ENCODE results near the gene FOCAD.
A peak's percentile ranks its signal among the peaks of the same experiment; 100 is the strongest.

FOCAD gene

DNA sequence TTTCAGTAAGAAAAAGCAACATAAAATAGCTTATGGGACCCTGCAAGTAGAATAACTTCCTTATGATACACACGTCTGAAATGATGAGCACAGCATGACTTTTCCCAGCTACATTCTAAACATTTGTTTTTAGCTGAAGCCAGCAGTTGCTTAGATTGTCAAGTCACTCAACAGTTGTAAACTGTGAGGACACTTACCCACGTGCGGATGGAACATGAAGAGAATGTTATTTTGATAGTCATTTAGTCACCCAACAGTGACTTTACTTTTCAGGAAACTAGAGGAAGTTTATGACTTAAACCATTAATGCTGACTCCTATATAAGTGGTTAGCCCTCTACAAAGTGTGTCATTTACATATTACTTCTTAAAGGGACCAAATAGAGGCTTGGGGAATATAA lies 344.4 kb downstream of the FOCAD start:
- Histone ChIP-seq H3K4me3 (ENCODE audit: low read length) (no peak overlapping the region), H3K9me2 (replicated peaks; ENCODE audit: control insufficient read depth, low read length) (no peaks in the 10 kb centered on the region), H3F3A (ENCODE audit: control insufficient read depth, insufficient read depth) (no peaks in the 10 kb centered on the region), H3K27ac (ENCODE audit: low read depth, low read length) (no peak overlapping the region), H3K27me3 (ENCODE audit: control insufficient read depth, low read length) (no peaks in the 10 kb centered on the region), H3K4me2 (ENCODE audit: low read length) (no peak overlapping the region), H3K4me1 (ENCODE audit: control insufficient read depth, low read length) (peaks cover 23% of the 10 kb centered on the region), H3K9me3 (ENCODE audit: control insufficient read depth, insufficient read depth, low read length) (no peaks in the 10 kb centered on the region), H4K20me1 (ENCODE audit: control insufficient read depth, insufficient read depth, low read depth, low read length) (no peaks in the 10 kb centered on the region), H3K79me2 (ENCODE audit: control insufficient read depth, low read length) (no peaks in the 10 kb centered on the region), H3K36me3 (ENCODE audit: control insufficient read depth, low read length) (no peaks in the 10 kb centered on the region)
- TF ChIP-seq, protein P1, sequence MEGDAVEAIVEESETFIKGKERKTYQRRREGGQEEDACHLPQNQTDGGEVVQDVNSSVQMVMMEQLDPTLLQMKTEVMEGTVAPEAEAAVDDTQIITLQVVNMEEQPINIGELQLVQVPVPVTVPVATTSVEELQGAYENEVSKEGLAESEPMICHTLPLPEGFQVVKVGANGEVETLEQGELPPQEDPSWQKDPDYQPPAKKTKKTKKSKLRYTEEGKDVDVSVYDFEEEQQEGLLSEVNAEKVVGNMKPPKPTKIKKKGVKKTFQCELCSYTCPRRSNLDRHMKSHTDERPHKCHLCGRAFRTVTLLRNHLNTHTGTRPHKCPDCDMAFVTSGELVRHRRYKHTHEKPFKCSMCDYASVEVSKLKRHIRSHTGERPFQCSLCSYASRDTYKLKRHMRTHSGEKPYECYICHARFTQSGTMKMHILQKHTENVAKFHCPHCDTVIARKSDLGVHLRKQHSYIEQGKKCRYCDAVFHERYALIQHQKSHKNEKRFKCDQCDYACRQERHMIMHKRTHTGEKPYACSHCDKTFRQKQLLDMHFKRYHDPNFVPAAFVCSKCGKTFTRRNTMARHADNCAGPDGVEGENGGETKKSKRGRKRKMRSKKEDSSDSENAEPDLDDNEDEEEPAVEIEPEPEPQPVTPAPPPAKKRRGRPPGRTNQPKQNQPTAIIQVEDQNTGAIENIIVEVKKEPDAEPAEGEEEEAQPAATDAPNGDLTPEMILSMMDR (IDR thresholded peaks at IDR 0.05; ENCODE audit: low read depth, low read length, poor library complexity, severe bottlenecking) = no peak
- no peak for TF ChIP-seq EZH2phosphoT487 (IDR thresholded peaks at IDR 0.05; ENCODE audit: borderline replicate concordance, low read length)

DNA sequence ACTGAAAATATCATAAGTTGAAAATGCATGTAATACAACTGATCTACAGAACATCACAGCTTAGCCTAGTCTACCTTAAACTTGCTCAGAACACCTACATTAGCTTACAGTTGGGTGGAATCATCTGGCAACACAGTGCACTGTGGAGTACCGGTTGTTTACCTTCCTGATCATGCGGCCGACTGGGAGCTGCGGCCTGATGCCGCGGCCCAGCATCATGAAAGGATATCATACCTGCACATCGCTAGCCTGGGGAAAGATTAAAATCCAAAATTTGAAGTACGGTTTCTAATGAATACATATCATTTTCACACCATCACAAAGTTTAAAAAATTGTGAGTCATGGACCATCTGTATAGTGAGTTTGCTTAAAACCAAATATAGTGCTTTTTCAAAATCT lies 345.6 kb downstream of the FOCAD start:
- Histone ChIP-seq H3K4me3 (ENCODE audit: low read length) (no peak overlapping the region), H3F3A (ENCODE audit: control insufficient read depth, insufficient read depth) (no peaks in the 10 kb centered on the region), H3K27me3 (ENCODE audit: control insufficient read depth, low read length) (no peaks in the 10 kb centered on the region), H3K9me3 (ENCODE audit: control insufficient read depth, insufficient read depth, low read length) (no peaks in the 10 kb centered on the region), H3K36me3 (ENCODE audit: control insufficient read depth, low read length) (no peaks in the 10 kb centered on the region), H3K9me2 (replicated peaks; ENCODE audit: control insufficient read depth, low read length) (no peaks in the 10 kb centered on the region), H4K20me1 (ENCODE audit: control insufficient read depth, insufficient read depth, low read depth, low read length) (no peaks in the 10 kb centered on the region), H3K27ac (ENCODE audit: low read depth, low read length) (no peak overlapping the region), H3K4me1 (ENCODE audit: control insufficient read depth, low read length) (peaks cover 23% of the 10 kb centered on the region), H3K4me2 (ENCODE audit: low read length) (no peak overlapping the region), H3K79me2 (ENCODE audit: control insufficient read depth, low read length) (no peaks in the 10 kb centered on the region)
- TF ChIP-seq EZH2phosphoT487 (IDR thresholded peaks at IDR 0.05; ENCODE audit: borderline replicate concordance, low read length) = no peak
- TF ChIP-seq, protein P1 (IDR thresholded peaks at IDR 0.05; ENCODE audit: low read depth, low read length, poor library complexity, severe bottlenecking) = no peak

GRCh38 chr9:21030389-21031035 lies 346.5 kb downstream of the FOCAD start:
- peak overlapping the region; percentile 66 for H3K4me2 ChIP-seq (ENCODE audit: low read length)
- no peak overlapping the region for H3K27ac ChIP-seq (ENCODE audit: low read depth, low read length)
- H3K4me1 ChIP-seq (ENCODE audit: control insufficient read depth, low read length) = peaks cover 23% of the 10 kb centered on the region
- no peaks in the 10 kb centered on the region for H3K27me3 ChIP-seq (ENCODE audit: control insufficient read depth, low read length)
- no peak for TF ChIP-seq EZH2phosphoT487 (IDR thresholded peaks at IDR 0.05; ENCODE audit: borderline replicate concordance, low read length)
- TF ChIP-seq, protein P1 (IDR thresholded peaks at IDR 0.05; ENCODE audit: low read depth, low read length, poor library complexity, severe bottlenecking) = no peak
- H3K9me2 ChIP-seq (replicated peaks; ENCODE audit: control insufficient read depth, low read length) = no peaks in the 10 kb centered on the region
- no peaks in the 10 kb centered on the region for H3K36me3 ChIP-seq (ENCODE audit: control insufficient read depth, low read length)
- H3K4me3 ChIP-seq (ENCODE audit: low read length) = peak overlapping the region; percentile 66
- no peaks in the 10 kb centered on the region for H3K79me2 ChIP-seq (ENCODE audit: control insufficient read depth, low read length)
- no peaks in the 10 kb centered on the region for H3F3A ChIP-seq (ENCODE audit: control insufficient read depth, insufficient read depth)
- no peaks in the 10 kb centered on the region for H4K20me1 ChIP-seq (ENCODE audit: control insufficient read depth, insufficient read depth, low read depth, low read length)
- H3K9me3 ChIP-seq (ENCODE audit: control insufficient read depth, insufficient read depth, low read length) = no peaks in the 10 kb centered on the region

Data from DOHH2 (cell line).